GM21381 (cell line): ENCODE measurements around the gene HM13.
"Not testable (repeated sequence)": the region's sequence is repeated elsewhere in the genome, so short reads cannot be mapped to it uniquely, and the experiment has no call there.

Experiments
- ATAC-seq: cut with Tn5 transposase; IDR thresholded peaks from one replicate; pipeline ENCODE4 v1.9.1; 2021; ENCODE audit warnings: mild to moderate bottlenecking, moderate library complexity; ENCODE audit not compliant: unreplicated experiment

The HM13 gene, protein sequence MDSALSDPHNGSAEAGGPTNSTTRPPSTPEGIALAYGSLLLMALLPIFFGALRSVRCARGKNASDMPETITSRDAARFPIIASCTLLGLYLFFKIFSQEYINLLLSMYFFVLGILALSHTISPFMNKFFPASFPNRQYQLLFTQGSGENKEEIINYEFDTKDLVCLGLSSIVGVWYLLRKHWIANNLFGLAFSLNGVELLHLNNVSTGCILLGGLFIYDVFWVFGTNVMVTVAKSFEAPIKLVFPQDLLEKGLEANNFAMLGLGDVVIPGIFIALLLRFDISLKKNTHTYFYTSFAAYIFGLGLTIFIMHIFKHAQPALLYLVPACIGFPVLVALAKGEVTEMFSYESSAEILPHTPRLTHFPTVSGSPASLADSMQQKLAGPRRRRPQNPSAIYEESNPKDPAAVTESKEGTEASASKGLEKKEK

GRCh38 chr20:31514154-31515071, at the start of gene HM13:
Gene HM13 (plus strand): TSS chr20:31514442. CDS start chr20:31514552, 110 bp downstream.
- ATAC-seq: peak; percentile 84

GRCh38 chr20:31470946-31471345, 43.3 kb upstream of the HM13 start:
- ATAC-seq: not testable (repeated sequence)

DNA sequence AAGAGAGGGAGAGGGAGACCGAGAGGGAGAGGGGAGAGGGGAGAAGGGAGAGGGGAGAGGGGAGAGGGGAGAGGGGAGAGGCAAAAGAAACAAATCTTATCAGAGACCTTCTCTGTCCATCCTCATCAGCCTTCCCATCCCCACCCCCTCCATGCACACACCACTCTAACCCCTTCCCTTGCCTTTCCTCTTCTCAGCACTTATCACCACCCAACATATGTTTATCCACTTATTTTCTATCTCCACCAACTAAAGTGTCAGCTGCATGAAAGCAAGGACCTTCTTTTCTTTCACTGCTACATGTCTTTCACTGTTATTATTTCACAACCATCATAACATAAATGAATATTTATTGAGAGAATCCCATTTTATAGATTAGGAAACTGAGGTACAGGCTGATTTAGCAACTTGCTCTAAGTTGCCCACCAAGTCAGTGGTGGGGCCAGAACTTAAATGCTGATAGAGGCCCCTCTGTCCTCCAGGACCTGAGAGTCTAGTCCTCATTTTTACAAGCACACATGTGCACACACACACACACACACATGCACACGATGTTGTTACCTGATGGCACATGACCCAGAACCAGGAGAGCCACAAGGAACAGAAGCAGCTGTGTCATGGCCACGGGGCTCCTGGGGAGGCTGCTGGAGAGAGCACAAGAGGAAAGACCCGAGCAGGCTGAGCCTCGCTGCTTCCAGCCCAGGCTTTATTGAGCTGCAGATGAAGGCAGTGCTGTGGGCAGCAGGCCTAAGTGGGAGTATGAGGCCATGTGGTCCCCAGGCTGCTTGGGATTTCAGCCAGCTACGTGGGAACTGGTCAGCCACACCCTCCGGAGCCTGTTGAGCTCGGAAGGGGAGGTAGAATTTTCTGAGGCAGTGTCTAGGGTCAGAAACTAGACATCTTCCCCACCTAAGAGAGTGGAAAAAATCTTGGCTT, 41.6 kb upstream of the HM13 start:
- no peak for ATAC-seq

DNA sequence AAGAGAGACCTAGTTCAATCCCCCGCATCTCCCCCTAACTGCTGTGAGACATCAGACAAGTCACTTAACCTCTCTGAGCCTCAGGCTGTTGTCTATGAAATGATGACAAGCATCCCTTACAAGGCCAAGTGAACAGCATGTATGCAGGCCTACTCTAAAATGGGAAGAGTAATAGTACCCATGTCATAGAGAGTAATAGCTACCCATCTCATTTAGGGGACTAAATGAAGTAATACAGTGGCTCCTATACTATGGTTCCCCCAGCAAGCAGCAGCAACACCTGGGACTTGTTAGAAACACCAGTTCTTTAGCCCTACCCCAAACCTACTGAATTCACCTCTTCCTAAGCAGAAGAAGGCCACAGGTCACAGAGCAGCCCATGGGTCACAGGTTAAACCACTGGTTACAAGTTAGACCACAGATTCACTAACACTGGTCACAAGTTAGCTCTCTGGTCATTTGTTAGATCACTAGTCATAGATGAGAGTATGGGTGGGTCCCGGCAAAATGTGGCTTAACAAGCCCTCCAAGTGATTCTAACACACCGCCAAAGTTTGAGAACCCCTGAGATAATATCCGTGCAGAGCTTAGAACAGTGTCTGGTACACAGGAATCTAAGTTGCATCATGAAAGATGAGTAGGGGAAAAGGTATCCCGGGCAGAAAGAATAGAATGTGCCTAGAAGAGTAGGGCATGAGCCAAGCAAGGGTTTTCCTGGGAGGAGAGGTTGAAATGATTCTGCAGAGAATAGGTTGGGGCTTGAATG, 40.7 kb upstream of the HM13 start:
- no peak for ATAC-seq

GRCh38 chr20:31474097-31474436, 40.2 kb upstream of the HM13 start:
- ATAC-seq: no peak

GRCh38 chr20:31474758-31475427, 39.3 kb upstream of the HM13 start, which contains the start of the genes DEFB124 and REM1:
Gene DEFB124 (minus strand): TSS chr20:31475127. CDS start chr20:31473013, 2,114 bp downstream.
Gene REM1 (plus strand): TSS chr20:31475288. CDS start chr20:31476446, 1,158 bp downstream.
- no peak for ATAC-seq

- no peak for ATAC-seq
Observed at GRCh38 chr20:31475472-31476293, 38.6 kb upstream of the HM13 start.

DNA sequence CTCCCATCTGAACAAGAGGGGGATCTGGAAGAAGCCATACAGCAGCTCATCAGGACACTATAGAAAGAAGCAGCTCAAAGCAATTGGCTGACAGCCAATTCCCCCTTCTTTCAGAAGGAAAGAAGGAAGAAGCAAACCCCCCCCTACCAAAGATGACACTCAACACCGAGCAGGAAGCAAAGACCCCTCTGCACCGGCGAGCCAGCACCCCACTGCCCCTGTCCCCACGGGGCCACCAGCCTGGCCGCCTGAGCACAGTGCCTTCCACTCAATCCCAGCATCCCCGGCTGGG, 38.0 kb upstream of the HM13 start:
- no peak for ATAC-seq

DNA sequence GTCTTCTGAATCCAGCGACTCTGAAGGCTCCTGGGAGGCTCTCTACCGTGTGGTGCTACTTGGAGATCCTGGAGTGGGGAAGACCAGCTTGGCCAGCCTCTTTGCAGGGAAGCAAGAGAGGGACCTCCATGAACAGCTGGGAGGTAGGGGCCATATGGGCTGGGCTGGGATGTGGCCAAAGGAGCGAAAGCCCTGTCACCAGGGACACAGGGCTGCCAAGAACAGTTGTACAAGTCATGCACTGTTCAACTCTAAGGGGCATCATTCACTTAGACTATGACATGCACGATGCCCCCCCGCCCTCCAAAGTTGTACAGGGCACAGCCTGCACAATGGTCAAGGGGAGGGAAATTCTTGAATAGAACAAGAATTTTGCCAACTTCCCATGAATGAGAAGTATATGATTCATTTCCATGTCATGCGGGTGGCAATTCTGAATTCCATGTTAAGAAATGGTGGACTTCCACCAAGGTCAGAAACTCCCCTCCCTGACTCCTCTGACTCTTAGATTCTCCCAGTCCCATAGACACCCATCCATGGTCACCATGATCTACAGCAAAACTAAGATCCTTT, 37.5 kb upstream of the HM13 start:
- no peak for ATAC-seq

DNA sequence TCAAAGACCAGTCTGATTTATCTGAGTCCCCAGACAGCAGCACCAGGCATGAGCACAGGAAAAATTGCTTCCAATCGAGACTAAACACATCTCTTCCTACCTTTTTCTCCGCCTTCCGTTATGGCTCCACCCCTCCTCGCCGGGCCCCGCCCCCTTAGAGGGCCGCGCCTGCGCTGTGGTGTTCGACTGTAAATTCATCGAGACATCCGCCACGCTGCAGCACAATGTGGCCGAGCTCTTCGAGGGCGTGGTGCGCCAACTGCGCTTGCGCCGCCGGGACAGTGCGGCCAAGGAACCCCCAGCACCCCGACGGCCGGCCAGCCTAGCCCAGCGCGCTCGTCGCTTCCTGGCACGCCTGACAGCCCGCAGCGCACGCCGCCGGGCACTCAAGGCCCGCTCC, 30.2 kb upstream of the HM13 start:
- no peak for ATAC-seq

- ATAC-seq: no peak
Observed at GRCh38 chr20:31485450-31486339, 28.5 kb upstream of the HM13 start.

DNA sequence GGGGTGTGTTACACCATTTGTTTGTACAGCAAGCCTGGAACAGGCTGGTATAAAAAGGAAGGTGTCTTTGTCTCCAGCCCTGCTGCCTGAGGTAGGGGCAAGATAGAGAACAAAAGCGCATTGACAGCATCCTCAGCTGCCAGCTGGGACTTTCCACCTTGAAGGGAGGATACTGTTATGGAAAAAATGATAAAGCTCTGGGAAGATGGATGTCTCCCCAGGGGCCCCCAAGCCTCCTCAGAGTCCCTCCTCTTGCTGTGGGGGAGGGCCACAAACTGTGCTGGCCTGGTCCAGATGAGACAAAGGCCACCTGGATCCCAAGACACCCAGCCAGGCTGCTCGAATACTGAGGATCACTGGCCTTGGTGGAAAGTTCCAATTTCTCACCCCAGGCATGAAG, 26.1 kb upstream of the HM13 start:
- ATAC-seq: no peak

DNA sequence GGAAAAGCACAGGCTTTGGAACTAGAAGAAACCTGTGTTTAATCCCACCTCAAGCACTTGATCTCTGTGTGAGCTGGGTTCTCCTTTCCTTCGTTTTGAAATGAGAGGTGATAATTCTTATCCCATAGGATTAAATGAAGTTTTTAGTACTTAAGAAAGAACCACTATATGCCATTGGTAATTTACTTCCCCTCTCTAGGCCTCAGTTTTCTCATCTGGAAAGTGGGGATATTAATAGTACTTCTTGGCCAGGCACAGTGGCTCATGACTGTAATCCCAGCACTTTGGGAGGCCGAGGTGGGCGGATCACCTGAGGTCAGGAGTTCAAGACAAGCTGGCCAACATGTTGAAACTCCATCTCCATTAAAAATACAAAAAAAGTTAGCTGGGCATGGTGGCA, 25.1 kb upstream of the HM13 start:
- no peak for ATAC-seq

GRCh38 chr20:31490752-31491151, 23.5 kb upstream of the HM13 start:
- ATAC-seq: no peak

DNA sequence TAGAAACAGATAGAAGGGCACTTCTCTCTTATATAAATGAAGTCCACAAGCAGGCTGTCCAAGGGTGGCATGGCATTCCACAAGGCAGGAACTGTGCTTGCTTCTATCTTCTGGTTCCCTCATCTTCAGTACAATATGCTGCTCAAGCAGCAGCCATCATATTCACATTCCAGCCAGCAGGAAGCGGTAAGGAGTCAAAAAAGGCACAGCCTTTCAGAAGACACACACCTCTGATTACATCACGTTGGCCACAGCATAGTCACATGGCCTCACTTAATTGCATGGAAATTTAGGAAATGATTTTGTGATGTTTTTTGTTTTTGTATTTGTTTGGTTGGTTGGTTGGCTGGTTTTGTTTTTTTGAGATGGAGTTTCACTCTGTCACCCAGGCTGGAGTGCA, 20.1 kb upstream of the HM13 start:
- ATAC-seq: no peak

- no peak for ATAC-seq
Observed at GRCh38 chr20:31496761-31497295, 17.4 kb upstream of the HM13 start.
